HG03565 (cell line): ENCODE measurements around the gene CDK5R1.
A peak's percentile ranks its signal among the peaks of the same experiment; 100 is the strongest.

Experiments
- ATAC-seq: cut with Tn5 transposase; IDR thresholded peaks from one replicate; pipeline ENCODE4 v1.9.1; 2021; ENCODE audit warnings: mild to moderate bottlenecking, moderate library complexity; ENCODE audit not compliant: unreplicated experiment

CDK5R1 gene

DNA sequence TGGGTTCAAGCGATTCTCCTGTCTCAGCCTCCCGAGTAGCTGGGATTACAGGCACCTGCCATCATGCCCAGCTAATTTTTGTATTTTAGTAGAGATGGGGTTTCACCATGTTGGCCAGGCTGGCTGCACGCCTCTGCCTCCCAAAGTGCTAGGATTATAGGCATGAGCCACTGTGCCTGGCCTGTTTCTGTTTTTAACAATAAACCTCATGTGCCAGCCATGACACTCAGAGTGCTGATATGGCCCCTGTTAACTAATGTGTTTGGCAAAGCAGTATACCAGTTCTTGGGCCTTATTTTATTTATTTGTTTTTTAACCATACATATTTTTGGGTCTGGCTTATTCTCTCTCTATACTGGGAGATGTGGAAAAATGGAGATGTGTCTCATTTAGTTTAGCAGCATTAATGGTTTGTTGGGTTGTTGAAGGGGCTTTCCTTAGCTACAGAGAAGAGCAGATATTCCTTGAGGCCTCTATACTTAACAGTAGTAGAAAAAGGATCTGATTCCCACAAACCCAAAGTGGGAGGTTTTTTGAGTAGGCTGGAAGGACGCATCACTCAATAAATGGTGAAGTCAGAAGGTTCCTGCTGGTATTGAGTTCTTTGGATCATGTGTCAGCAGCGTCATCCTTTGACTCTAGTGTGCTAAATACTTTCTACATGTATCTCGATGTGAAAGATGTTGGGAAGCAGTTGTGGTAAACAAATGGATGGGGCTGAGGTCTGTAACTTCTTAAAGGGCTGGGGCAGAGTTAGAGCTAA is 16.2 kb upstream of the CDK5R1 start:
- no peak for ATAC-seq

DNA sequence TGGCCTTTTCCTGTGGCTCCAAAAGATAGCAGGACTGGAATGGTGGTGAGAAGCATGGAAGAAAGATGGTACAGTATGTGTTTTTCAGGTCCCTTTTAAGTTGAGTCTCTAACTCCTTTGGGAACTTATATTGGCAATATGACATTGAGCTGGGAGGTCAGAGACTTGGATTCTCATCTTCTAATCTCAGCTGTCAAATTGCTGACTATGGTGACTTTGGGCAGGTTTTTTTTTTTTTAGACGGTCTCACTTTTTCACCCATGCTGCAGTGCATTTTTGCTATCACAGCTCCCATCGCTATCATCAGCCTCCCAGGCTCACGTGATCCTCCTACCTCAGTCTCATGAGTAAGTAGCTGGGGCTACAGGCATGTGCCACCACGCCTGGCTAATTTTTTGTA is 15.1 kb upstream of the CDK5R1 start:
- no peak for ATAC-seq

DNA sequence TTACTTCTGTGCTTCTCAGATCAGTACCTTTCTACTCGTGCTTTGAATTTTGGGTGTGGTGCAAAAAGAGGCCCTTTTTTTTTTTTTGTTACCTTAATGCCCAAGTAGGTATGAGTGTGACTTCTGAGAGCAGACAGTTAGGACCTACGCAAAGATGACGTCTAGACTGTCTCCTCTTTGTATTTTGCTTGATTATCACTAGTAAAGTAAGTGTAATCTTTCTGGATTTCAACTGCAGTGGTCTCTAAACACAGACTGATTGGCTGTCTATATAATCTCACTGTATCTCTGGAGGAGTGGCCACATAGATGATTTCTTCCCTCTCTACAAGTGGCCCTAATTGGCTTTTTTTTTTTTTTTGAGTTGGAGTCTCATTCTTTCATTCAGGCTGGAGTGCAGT is 11.5 kb upstream of the CDK5R1 start:
- no peak for ATAC-seq

- ATAC-seq, result no peak
Measured at GRCh38 chr17:32477220-32477619, 9.6 kb upstream of the CDK5R1 start.

- ATAC-seq, result no peak
Measured at GRCh38 chr17:32479074-32479617, 7.6 kb upstream of the CDK5R1 start.

- no peak for ATAC-seq
Measured at GRCh38 chr17:32481193-32481592, 5.6 kb upstream of the CDK5R1 start.

DNA sequence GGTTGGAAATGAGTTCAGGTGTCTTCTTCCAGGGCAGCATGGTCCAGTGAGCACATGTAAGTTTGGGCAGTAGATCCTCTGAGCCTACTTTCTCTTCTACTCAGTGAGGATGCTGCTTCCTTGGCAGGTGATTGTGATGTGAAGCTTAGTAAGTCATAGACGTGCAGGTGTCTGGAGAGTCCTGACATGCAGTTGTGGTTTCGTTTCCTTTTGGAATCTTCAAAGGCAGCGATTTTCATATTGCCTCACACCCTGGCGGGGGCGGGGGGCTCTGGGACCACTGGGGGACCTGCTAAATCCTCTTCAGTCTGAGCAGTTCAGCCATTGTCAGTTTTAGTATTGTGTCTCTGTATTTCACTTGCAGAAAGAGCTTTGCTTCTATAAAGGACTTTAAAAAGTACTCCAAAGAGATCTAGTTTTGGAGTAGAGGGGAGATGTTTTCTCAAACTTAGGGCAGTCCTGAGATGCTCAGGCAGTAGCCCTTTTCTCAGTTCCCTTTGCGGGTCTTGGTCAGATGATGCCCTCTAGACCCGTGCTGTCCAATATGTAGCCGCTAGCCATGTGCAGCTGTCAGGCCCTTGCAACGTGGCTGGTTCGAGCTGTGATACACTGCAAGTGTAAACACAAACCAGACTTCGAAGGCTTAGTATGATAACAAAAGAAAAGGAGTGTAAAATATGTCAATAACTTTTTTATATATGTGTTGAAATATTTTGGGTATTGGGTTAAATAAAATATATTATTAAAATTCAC is 4.0 kb upstream of the CDK5R1 start:
- ATAC-seq, result no peak

DNA sequence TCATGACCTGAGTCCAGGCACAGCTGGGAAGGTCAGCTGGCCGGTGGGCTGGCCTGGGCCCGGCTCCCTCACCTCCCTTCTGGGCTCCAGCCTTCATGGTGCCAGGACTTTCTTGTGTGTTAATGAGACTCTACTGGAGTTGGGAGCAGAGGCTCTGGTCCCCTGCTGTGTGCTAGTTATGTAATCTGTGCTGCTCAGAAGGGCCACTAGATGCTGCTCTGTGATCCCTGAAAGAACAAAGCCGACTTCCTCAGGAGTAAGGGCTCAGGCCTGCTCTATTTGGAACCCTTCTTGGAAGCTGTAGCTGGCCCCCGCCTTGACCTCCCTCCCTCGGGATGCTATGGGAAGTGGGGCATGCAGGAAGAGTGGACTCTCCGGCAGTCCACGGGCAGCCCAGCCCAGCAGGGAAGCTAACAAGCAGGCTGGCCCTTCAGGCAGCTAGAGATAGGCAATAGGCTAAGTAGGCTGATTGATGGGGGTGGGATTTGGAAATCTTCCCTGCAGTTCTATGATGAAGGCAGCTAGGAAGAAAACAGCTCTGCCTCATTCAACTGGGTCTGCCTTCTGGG is 3.3 kb upstream of the CDK5R1 start:
- no peak for ATAC-seq

GRCh38 chr17:32484041-32484461 is 2.7 kb upstream of the CDK5R1 start:
- no peak for ATAC-seq

- ATAC-seq, result no peak
Measured at GRCh38 chr17:32484628-32485027, 2.2 kb upstream of the CDK5R1 start.

GRCh38 chr17:32485261-32486110 is 1.3 kb upstream of the CDK5R1 start:
- no peak for ATAC-seq

GRCh38 chr17:32486111-32486700 is 587 bp upstream of the CDK5R1 start:
- peak; percentile 31 for ATAC-seq

- no peak for ATAC-seq
Measured at GRCh38 chr17:32487473-32488176, 832 bp downstream of the CDK5R1 start.

GRCh38 chr17:32488177-32488542 is 1.4 kb downstream of the CDK5R1 start:
- ATAC-seq, result no peak

GRCh38 chr17:32488604-32489180 is 1.9 kb downstream of the CDK5R1 start:
- no peak for ATAC-seq

GRCh38 chr17:32489320-32490100 is 2.7 kb downstream of the CDK5R1 start:
- ATAC-seq, result no peak

GRCh38 chr17:32490101-32490482 is 3.3 kb downstream of the CDK5R1 start:
- no peak for ATAC-seq

GRCh38 chr17:32491371-32492263 is 4.8 kb downstream of the CDK5R1 start:
- no peak for ATAC-seq
